Keratinocyte (primary cell): ENCODE measurements around the gene UBE2B.

Experiments used
- CTCF ChIP-seq, 3 experiments: IDR thresholded peaks in 1 of 3; conservative IDR thresholded peaks in 1 of 3; optimal IDR thresholded peaks in 1 of 3; 2 replicates in 2 of 3; 3 replicates in 1 of 3; pipeline versions ENCODE3 to v1.5.1; 2011; ENCODE audit warnings: low read length in 3 of 3, mild to moderate bottlenecking in 3 of 3, moderate library complexity in 2 of 3, control low read depth in 1 of 3, inconsistent platforms in 1 of 3; ENCODE audit not compliant: insufficient read depth in 2 of 3; ENCODE audit errors: extremely low read depth in 1 of 3
- EZH2 ChIP-seq: IDR thresholded peaks from one replicate; pipeline ENCODE4 v1.6.1; 2012; ENCODE audit warnings: inconsistent platforms, mild to moderate bottlenecking, low read length, moderate library complexity

GRCh38 chr5:134432677-134433359 is 61.4 kb downstream of the UBE2B start:
- TF ChIP-seq CTCF (optimal IDR thresholded peaks at IDR 0.05 in 1 of 3, IDR thresholded peaks at IDR 0.05 in 1 of 3, conservative IDR thresholded peaks at IDR 0.05 in 1 of 3; ENCODE audit: extremely low read depth in 1 of 3, insufficient read depth in 2 of 3, low read length in 3 of 3): no peak
- TF ChIP-seq EZH2: no peak
